Activated CD4-positive, alpha-beta T cell treated with anti-CD3 and anti-CD28 coated beads, Interleukin-2, amount 10 ng/mL, durations not matched to agents 24 days and 14 days (primary cell): ENCODE results near the gene ALG2. TPM values are rescaled to one million over a fixed set of nuclear protein-coding genes. Genes with fewer than 3 reads are reported as not detected.
A peak's percentile ranks its signal among the peaks of the same experiment; 100 is the strongest.

Experiments
- DNase-seq: peaks from one replicate; pipeline ENCODE4 v3.0.0; 2022
- H3K27ac Mint-ChIP-seq: one replicate; pipeline ENCODE4 v1.8.0; 2022; ENCODE audit warnings: mild to moderate bottlenecking, mixed read lengths
- H3K27me3 Mint-ChIP-seq: one replicate; pipeline ENCODE4 v1.8.0; 2022; ENCODE audit warnings: mixed read lengths
- H3K36me3 Mint-ChIP-seq: one replicate; pipeline ENCODE4 v1.8.0; 2022; ENCODE audit warnings: low read depth, mild to moderate bottlenecking, mixed read lengths
- H3K4me1 Mint-ChIP-seq: one replicate; pipeline ENCODE4 v1.8.0; 2021; ENCODE audit warnings: mixed read lengths
- H3K4me3 Mint-ChIP-seq: one replicate; pipeline ENCODE4 v1.8.0; 2022; ENCODE audit warnings: mild to moderate bottlenecking, moderate library complexity, mixed read lengths
- H3K9me3 Mint-ChIP-seq: one replicate; pipeline ENCODE4 v1.8.0; 2021; ENCODE audit warnings: mixed read lengths
- intact Hi-C: fragments of 100-400 bp; cut with micrococcal nuclease; formaldehyde crosslinking; loops from one replicate; pipeline ENCODE4 v1.15.1; 2023
- total RNA-seq: library from RNA; stranded (reverse); gene quantifications from 2 replicates; pipeline ENCODE4 v1.2.3, GENCODE V29; 2022

ALG2 gene
- total RNA-seq, 1 donor from 2014 or later, result 29.2 TPM

DNA sequence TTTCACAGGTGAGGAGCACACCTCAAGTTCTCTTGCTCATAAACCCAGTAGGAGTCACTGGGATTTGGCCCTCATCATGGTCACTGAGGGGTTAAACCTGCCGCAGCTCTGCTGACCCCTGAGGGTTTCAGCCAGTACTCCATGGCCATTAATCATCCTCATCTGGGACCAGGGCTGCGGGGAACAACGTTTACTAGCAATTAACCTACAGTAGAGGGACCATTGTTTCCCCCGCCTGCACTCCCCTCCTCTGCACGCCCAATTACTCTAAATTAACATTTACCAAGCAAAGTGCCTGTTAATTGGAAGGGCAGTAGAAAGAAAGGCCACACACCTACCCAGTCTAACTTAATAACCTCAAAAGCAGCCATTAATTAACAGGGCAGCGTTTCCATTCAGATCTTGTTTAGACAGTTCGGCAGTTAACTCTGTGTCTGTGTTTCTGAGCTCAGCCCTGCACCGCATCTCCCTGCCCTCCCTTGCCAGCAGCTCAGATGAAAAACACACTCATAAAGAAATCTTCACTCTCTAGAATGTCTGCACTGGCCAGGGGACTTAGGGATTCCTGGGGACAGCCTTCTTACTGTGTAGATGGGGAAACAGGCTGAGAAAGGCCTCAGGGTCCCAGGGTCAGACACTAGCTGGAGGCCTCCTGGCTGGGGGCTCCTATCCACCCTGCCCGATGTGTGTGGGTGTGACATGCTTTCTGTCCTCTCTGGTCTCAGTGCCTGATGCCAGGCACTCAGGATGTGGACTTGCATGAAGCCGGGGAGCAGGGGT, 51.6 kb downstream of the ALG2 start:
- peaks cover 11% of the 10 kb centered on the region for H3K27me3 Mint-ChIP-seq
- intact Hi-C loops, result loop anchor here (5.0 kb wide), 1 partner anchor 1152 kb away; no protein-coding TSS in a partner anchor
- no peak overlapping the region for H3K4me3 Mint-ChIP-seq
- no peak for DNase-seq
- H3K27ac Mint-ChIP-seq, result no peak overlapping the region
- no peaks in the 10 kb centered on the region for H3K9me3 Mint-ChIP-seq
- peaks cover 29% of the 10 kb centered on the region for H3K4me1 Mint-ChIP-seq
- H3K36me3 Mint-ChIP-seq, result no peaks in the 10 kb centered on the region

DNA sequence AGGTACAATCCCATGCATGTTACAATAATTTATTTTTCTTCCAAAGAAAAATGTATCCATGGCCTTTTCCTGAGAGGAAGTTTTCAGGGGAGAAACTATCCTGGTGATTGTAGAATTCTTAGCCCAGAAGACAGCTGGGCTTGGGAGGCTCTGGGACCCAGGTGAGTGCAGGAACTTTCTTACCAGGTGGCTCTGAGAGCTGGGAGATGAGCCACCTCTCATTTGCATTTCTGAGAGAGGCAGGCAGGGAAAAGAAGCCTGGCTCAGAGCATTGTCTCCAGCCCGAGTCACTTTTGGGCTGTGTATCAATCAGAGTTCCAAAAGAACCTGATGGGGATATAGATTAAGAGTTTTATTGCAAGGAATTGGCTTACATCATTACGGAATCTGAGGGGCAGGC, 52.7 kb downstream of the ALG2 start:
- H3K9me3 Mint-ChIP-seq, result no peaks in the 10 kb centered on the region
- H3K27me3 Mint-ChIP-seq, result peaks cover 11% of the 10 kb centered on the region
- H3K4me1 Mint-ChIP-seq, result peaks cover 25% of the 10 kb centered on the region
- no peaks in the 10 kb centered on the region for H3K36me3 Mint-ChIP-seq
- H3K27ac Mint-ChIP-seq, result no peak overlapping the region
- no peak for DNase-seq
- no peak overlapping the region for H3K4me3 Mint-ChIP-seq
- intact Hi-C loops, result loop anchor here (5.0 kb wide), 1 partner anchor 1153 kb away; no protein-coding TSS in a partner anchor

DNA sequence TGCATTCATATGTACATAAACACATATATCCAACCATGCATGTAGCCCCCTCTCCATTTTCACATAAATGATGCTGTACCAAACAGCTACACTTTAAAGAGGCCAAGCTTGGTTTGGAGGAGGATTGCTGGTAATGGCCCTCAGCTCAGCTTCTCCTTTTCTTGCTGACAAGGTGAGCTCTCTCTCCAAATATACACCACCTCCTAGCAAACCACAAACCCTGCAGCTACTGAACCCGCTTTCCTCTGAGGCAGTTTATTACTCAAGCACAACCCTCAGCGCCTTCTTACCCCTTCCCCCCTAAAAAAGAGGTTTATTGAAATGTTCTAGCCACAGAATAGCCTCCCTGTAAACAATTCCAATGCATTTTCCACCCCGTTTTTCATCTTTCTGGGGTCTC, 54.0 kb downstream of the ALG2 start:
- peak; percentile 72 for DNase-seq
- Mint-ChIP-seq H3K4me3 (no peak overlapping the region), H3K27me3 (peaks cover 7% of the 10 kb centered on the region), H3K4me1 (peaks cover 24% of the 10 kb centered on the region), H3K9me3 (no peaks in the 10 kb centered on the region), H3K36me3 (no peaks in the 10 kb centered on the region), H3K27ac (no peak overlapping the region)
- intact Hi-C loops, result loop anchor here (1.0 to 5.0 kb wide), 2 partner anchors 13 to 1155 kb away; no protein-coding TSS in a partner anchor

DNA sequence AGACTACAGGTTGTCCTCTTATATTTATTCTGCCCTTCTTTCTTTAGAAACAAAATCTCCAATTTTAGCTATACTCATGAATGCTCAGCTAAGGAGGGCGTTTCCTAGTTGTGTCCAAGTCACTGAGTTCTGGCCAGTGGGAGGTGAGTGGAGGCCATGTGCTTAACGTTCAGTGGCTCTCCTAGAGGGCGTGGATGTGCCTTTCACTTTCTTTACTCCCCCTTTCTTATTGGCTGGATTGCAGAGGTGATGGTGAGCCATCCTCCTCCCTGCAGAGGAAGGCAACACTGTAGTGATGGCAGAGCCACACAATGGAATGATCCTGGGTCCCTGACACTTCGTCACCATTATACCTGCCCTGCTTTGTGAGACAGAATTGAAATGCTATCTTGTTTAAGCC, 54.6 kb downstream of the ALG2 start:
- H3K27me3 Mint-ChIP-seq, result peaks cover 6% of the 10 kb centered on the region
- no peak overlapping the region for H3K27ac Mint-ChIP-seq
- no peak overlapping the region for H3K4me3 Mint-ChIP-seq
- no peaks in the 10 kb centered on the region for H3K9me3 Mint-ChIP-seq
- peaks cover 26% of the 10 kb centered on the region for H3K4me1 Mint-ChIP-seq
- H3K36me3 Mint-ChIP-seq, result no peaks in the 10 kb centered on the region
- intact Hi-C loops, result loop anchor here (1.0 to 5.0 kb wide), 2 partner anchors 13 to 1155 kb away; no protein-coding TSS in a partner anchor
- DNase-seq, result no peak

Other genes with a start within 250 kb of the ALG2 start
- 29.7 and 35.3 TPM in 2 replicates for gene TGFBR1, start 116.8 kb downstream of the ALG2 start, total RNA-seq
- gene SEC61B, start 340 bp upstream of the ALG2 start, total RNA-seq, result 169 and 170 TPM in 2 replicates